Measurements from ENCODE around the gene LPO. TPM values are rescaled to one million over a fixed set of nuclear protein-coding genes. Genes with fewer than 3 reads are reported as not detected.
A peak's percentile ranks its signal among the peaks of the same experiment; 100 is the strongest.

Gene LPO
- total and polyA plus RNA-seq, 3 experiments from 2014 or later, result not detected

DNA sequence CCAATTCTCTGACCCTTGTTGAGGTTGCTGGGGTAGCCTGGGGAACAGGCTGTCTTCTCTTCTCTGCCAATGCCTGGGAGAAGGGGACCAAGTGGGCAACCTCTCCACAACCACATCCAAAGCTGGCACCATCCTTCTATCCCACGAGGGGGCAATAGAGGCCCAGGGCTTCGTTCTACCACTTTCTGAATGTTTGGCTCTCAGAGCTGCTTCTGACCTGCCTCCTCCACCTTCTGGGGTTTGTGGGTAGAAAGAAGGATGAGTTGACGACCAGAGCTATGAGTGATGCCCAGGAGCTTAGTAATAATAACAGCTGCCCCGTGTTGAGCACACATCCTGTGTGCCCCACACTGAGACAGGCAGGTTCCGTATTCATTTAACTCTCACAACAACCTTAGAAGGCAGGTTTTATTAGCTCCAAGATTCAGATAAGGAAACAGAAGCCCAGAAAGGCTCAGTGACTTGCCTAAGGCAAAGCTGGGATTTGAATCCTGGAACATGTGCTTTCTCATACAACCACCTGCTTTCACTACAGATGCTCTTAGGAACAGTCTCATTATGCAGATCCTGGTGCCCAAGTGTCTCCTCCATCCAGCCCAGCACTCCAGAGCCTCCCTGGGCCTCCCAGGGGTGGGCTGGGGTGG is 79.2 kb downstream of the LPO start:
- H3K36me3 Mint-ChIP-seq, result peaks cover 0 to 48% (median 7%) of the 10 kb centered on the region in 3 donors
- Histone ChIP-seq H3K4me1 (ENCODE audit: insufficient read depth, low read length) (peaks cover 13% of the 10 kb centered on the region), H3K4me3 (ENCODE audit: low read length) (no peak overlapping the region), H3K27ac (ENCODE audit: low read depth, low read length) (no peak overlapping the region), H3K36me3 (ENCODE audit: insufficient read depth, low read length) (no peaks in the 10 kb centered on the region), H3K9me3 (ENCODE audit: low read length) (no peaks in the 10 kb centered on the region), H3K27me3 (ENCODE audit: insufficient read depth, low read length, poor library complexity, severe bottlenecking) (no peaks in the 10 kb centered on the region)
- H3K4me1 Mint-ChIP-seq, result peaks cover 16 to 23% (median 18%) of the 10 kb centered on the region in 3 donors
- H3K27ac Mint-ChIP-seq, result peak overlapping the region; percentile 79 to 98 (median 94)
- ChIA-PET CTCF (interaction anchor here (0.9 to 15.4 kb wide), 34 partner anchors 9 to 310 kb away, joined by 3 to 504 read pairs (median 8); partner anchors contain the start of genes HSF5, RNF43, SRSF1 and SUPT4H1), POLR2A (interaction anchor here (0.8 to 3.1 kb wide), 13 partner anchors 10 to 197 kb away, joined by 3 to 72 read pairs (median 8); partner anchors contain the start of genes HSF5, MTMR4, RNF43 and SUPT4H1)
- H3K9me3 Mint-ChIP-seq, result no peaks in the 10 kb centered on the region
- H3K27me3 Mint-ChIP-seq, result no peaks in the 10 kb centered on the region
- peak; percentile 49 to 86 (median 76) for DNase-seq
- H3K4me3 Mint-ChIP-seq, result peak overlapping the region; percentile 1 to 68 (median 55)

DNA sequence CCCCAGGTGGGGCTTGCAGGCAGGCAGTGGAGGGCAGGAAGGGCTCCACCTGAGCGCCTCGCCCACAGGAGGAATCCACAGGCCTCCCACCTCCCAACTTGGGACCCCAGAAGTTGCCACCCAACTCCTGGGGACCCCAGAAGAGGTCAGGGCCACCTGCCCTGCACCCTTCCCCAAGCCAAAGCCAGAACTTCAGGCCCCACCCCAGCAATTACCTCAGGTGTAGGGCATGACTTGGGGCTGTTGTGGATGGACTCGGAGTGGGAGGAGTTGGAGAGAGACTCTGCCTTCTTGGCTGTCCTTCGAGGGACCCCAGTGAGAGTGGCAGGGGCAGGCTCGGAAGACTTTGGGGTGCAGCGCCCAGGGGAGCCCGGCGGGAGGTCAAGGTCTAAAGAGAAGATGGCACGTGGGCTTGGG is 79.7 kb downstream of the LPO start:
- Mint-ChIP-seq H3K4me3 (no peak overlapping the region), H3K9me3 (no peaks in the 10 kb centered on the region), H3K27me3 (no peaks in the 10 kb centered on the region), H3K36me3 (peaks cover 0 to 46% (median 7%) of the 10 kb centered on the region in 3 donors), H3K4me1 (peaks cover 16 to 23% (median 18%) of the 10 kb centered on the region in 3 donors), H3K27ac (peak overlapping the region; percentile 37 to 98 (median 88))
- Histone ChIP-seq H3K4me3 (ENCODE audit: low read length) (no peak overlapping the region), H3K36me3 (ENCODE audit: insufficient read depth, low read length) (no peaks in the 10 kb centered on the region), H3K9me3 (ENCODE audit: low read length) (no peaks in the 10 kb centered on the region), H3K4me1 (ENCODE audit: insufficient read depth, low read length) (peaks cover 13% of the 10 kb centered on the region), H3K27me3 (ENCODE audit: insufficient read depth, low read length, poor library complexity, severe bottlenecking) (no peaks in the 10 kb centered on the region), H3K27ac (ENCODE audit: low read depth, low read length) (no peak overlapping the region)
- peak in 1 of 5 donors; percentile 43 for DNase-seq
- ChIA-PET CTCF (interaction anchor here (0.9 to 15.4 kb wide), 33 partner anchors 9 to 262 kb away, joined by 3 to 504 read pairs (median 8); partner anchors contain the start of genes HSF5, RNF43, SUPT4H1 and TSPOAP1), POLR2A (interaction anchor here (0.8 to 3.1 kb wide), 12 partner anchors 9 to 197 kb away, joined by 3 to 72 read pairs (median 10); partner anchors contain the start of genes HSF5, MTMR4, RNF43 and SUPT4H1)

Other genes starting within 250 kb of the LPO start
- 100 to 1,000 TPM; 469 to 492 TPM for gene SRSF1, start 231.3 kb upstream of the LPO start, total RNA-seq
- gene SRSF1, start 231.3 kb upstream of the LPO start, polyA plus RNA-seq, result 50.6 TPM
- 10 to 100 TPM; 40.3 to 41.0 TPM for gene DYNLL2, start 155.2 kb upstream of the LPO start, total RNA-seq
- gene DYNLL2, start 155.2 kb upstream of the LPO start, polyA plus RNA-seq, result 1.4 TPM
- gene OR4D1, start 90.2 kb upstream of the LPO start, total RNA-seq, result under 1 TPM; 0.26 to 0.29 TPM
- gene OR4D1, start 90.2 kb upstream of the LPO start, polyA plus RNA-seq, result 1.7 TPM
- not detected for gene OR4D2, start 71.6 kb upstream of the LPO start, total RNA-seq
- not detected for gene OR4D2, start 71.6 kb upstream of the LPO start, polyA plus RNA-seq
- not detected for gene EPX, start 45.9 kb upstream of the LPO start, total RNA-seq
- gene EPX, start 45.9 kb upstream of the LPO start, polyA plus RNA-seq, result not detected
- 10 to 100 TPM; 26.2 to 33.9 TPM for gene MKS1, start 19.3 kb upstream of the LPO start, total RNA-seq
- 10.7 TPM for gene MKS1, start 19.3 kb upstream of the LPO start, polyA plus RNA-seq
- not detected for gene MPO, start 42.4 kb downstream of the LPO start, total RNA-seq
- gene MPO, start 42.4 kb downstream of the LPO start, polyA plus RNA-seq, result not detected
- 10 to 100 TPM; 14.4 to 15.0 TPM for gene TSPOAP1, start 90.2 kb downstream of the LPO start, total RNA-seq
- gene TSPOAP1, start 90.2 kb downstream of the LPO start, polyA plus RNA-seq, result 4.0 TPM
- 100 to 1,000 TPM; 145 to 149 TPM for gene SUPT4H1, start 113.6 kb downstream of the LPO start, total RNA-seq
- gene SUPT4H1, start 113.6 kb downstream of the LPO start, polyA plus RNA-seq, result 97.5 TPM
- gene RNF43, start 178.9 kb downstream of the LPO start, total RNA-seq, result 1 to 10 TPM in 1 of 2 experiments, under 1 TPM in 1; 0.47 to 1.2 TPM
- 1.4 TPM for gene RNF43, start 178.9 kb downstream of the LPO start, polyA plus RNA-seq
- gene HSF5, start 249.8 kb downstream of the LPO start, total RNA-seq, result 1 to 10 TPM; 5.4 to 5.5 TPM
- 0.76 TPM for gene HSF5, start 249.8 kb downstream of the LPO start, polyA plus RNA-seq

Measured in CD8-positive, alpha-beta memory T cell (primary cell).